Retina (tissue), 1 donor: ENCODE results near the gene LIX1.
"Not testable (repeated sequence)": the region's sequence is repeated elsewhere in the genome, so short reads cannot be mapped to it uniquely, and the experiment has no call there.

Experiments
- DNase-seq: peaks from one replicate; pipeline ENCODE4 v3.0.0-alpha.2; 2016

The LIX1 gene

GRCh38 chr5:97141031-97141430 lies 1.4 kb downstream of the LIX1 start:
- no peak for DNase-seq

- DNase-seq = not testable (repeated sequence)
These were observed 2.2 kb downstream of the LIX1 start for GRCh38 chr5:97140250-97140649.

GRCh38 chr5:97136475-97136874 lies 5.9 kb downstream of the LIX1 start:
- no peak for DNase-seq

GRCh38 chr5:97135868-97136267 lies 6.5 kb downstream of the LIX1 start:
- no peak for DNase-seq

- DNase-seq = no peak
These were observed 7.8 kb downstream of the LIX1 start for GRCh38 chr5:97134634-97135033.

- DNase-seq = no peak
These were observed 9.3 kb downstream of the LIX1 start for GRCh38 chr5:97133101-97133500.

GRCh38 chr5:97131921-97132320 lies 10.5 kb downstream of the LIX1 start:
- DNase-seq = no peak

- DNase-seq = no peak
These were observed 11.2 kb downstream of the LIX1 start for GRCh38 chr5:97131139-97131710.

GRCh38 chr5:97127727-97128126 lies 14.7 kb downstream of the LIX1 start:
- no peak for DNase-seq

- DNase-seq = no peak
These were observed 17.2 kb downstream of the LIX1 start for GRCh38 chr5:97125125-97125683.

GRCh38 chr5:97124335-97124734 lies 18.1 kb downstream of the LIX1 start:
- DNase-seq = no peak

- DNase-seq = no peak
These were observed 20.6 kb downstream of the LIX1 start for GRCh38 chr5:97121848-97122247.

GRCh38 chr5:97120195-97120594 lies 22.2 kb downstream of the LIX1 start:
- DNase-seq = no peak

- no peak for DNase-seq
These were observed 23.4 kb downstream of the LIX1 start for GRCh38 chr5:97119007-97119390.

- DNase-seq = no peak
These were observed 24.0 kb downstream of the LIX1 start for GRCh38 chr5:97118261-97119006.

- no peak for DNase-seq
These were observed 26.5 kb downstream of the LIX1 start for GRCh38 chr5:97115932-97116331.

- DNase-seq = no peak
These were observed 30.2 kb downstream of the LIX1 start for GRCh38 chr5:97112230-97112629.

GRCh38 chr5:97111616-97112015 lies 30.8 kb downstream of the LIX1 start:
- no peak for DNase-seq

GRCh38 chr5:97111004-97111403 lies 31.4 kb downstream of the LIX1 start:
- DNase-seq = no peak

GRCh38 chr5:97107318-97107717 lies 35.1 kb downstream of the LIX1 start:
- DNase-seq = no peak

- DNase-seq = no peak
These were observed 36.2 kb downstream of the LIX1 start for GRCh38 chr5:97106216-97106581.

- DNase-seq = no peak
These were observed 36.8 kb downstream of the LIX1 start for GRCh38 chr5:97105501-97106215.

- no peak for DNase-seq
These were observed 40.4 kb downstream of the LIX1 start for GRCh38 chr5:97102010-97102470.
